ENCODE data around the gene ALLC. TPM values are rescaled to one million over a fixed set of nuclear protein-coding genes. Genes with fewer than 3 reads are reported as not detected.

Gene ALLC
- polyA plus RNA-seq, 2 of the 4 experiments (the other 2 are of a cell fraction), result not detected

DNA sequence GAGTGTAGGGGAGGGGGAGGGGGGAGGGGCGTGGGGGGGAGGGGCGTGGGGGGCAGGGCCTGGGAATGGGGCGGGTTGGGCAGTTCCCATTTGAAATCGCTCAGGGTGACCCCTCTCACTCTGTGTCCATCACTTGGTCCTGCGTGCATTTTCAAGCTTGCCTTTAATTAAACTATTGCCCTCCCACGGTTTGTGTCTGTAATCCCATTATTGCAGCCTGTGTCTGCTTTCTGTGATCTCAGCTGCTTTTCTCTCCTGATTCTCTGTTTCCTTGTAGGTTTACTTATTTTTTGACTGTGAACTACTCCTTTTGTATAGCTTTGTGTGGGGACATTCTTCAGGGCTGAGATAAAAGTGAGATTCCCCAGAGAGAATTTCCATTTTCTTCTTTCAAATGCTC is 46.7 kb downstream of the ALLC start:
- WGBS (ENCODE audit: missing lambda C conversion rate), result 4% methylated on average over 5 of the region's 6 CpGs
- Histone ChIP-seq H3K27ac (no peak overlapping the region), H3K9me3 (no peaks in the 10 kb centered on the region), H3K4me2 (no peak overlapping the region), H3K4me3 (no peak overlapping the region), H3K4me1 (no peaks in the 10 kb centered on the region; the same call in 2 of the 3 replicates)
- no peak for TF ChIP-seq NPAS2 (CRISPR knock-in tag; IDR thresholded peaks at IDR 0.05; ENCODE audit: borderline replicate concordance)
- TF ChIP-seq CBX8 (IDR thresholded peaks at IDR 0.05), result no peak
- TF ChIP-seq RNF2 (IDR thresholded peaks at IDR 0.05; ENCODE audit: borderline replicate concordance, low read depth), result no peak
- TF ChIP-seq CBX2 (IDR thresholded peaks at IDR 0.05; ENCODE audit: borderline replicate concordance, low read depth), result no peak
- no peak for TF ChIP-seq HOXA7 (CRISPR knock-in tag; IDR thresholded peaks at IDR 0.05)
- TF ChIP-seq HDAC2 (IDR thresholded peaks at IDR 0.05), result no peak
- no peak for TF ChIP-seq TFCP2L1 (CRISPR knock-in tag; IDR thresholded peaks at IDR 0.05)
- TF ChIP-seq EHF (CRISPR knock-in tag; IDR thresholded peaks at IDR 0.05), result no peak
- TF ChIP-seq HOXB5 (CRISPR knock-in tag; IDR thresholded peaks at IDR 0.05), result no peak
- no peak for TF ChIP-seq SREBF2 (IDR thresholded peaks at IDR 0.05)
- TF ChIP-seq MYC (IDR thresholded peaks at IDR 0.05; ENCODE audit: borderline replicate concordance, low read length), result no peak
- TF ChIP-seq, protein P1, sequence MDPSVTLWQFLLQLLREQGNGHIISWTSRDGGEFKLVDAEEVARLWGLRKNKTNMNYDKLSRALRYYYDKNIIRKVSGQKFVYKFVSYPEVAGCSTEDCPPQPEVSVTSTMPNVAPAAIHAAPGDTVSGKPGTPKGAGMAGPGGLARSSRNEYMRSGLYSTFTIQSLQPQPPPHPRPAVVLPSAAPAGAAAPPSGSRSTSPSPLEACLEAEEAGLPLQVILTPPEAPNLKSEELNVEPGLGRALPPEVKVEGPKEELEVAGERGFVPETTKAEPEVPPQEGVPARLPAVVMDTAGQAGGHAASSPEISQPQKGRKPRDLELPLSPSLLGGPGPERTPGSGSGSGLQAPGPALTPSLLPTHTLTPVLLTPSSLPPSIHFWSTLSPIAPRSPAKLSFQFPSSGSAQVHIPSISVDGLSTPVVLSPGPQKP (IDR thresholded peaks at IDR 0.05; ENCODE audit: low read depth, low read length), result no peak
- TF ChIP-seq ZSCAN20 (CRISPR knock-in tag; IDR thresholded peaks at IDR 0.05), result no peak
- TF ChIP-seq POLR2AphosphoS2 (conservative IDR thresholded peaks at IDR 0.05; ENCODE audit: low read length), result no peak
- no peak for TF ChIP-seq JUNB (IDR thresholded peaks at IDR 0.05)
- TF ChIP-seq EHMT2 (IDR thresholded peaks at IDR 0.05; ENCODE audit: low read depth), result no peak
- TF ChIP-seq FOSB (CRISPR knock-in tag; IDR thresholded peaks at IDR 0.05), result no peak
- ChIA-PET CTCF (no interaction called here), POLR2A (no interaction called here)
- no peak for DNase-seq (ENCODE audit: low read depth in 1 of 2, low spot score in 1 of 2)
- FAIRE-seq, result no peak
- ATAC-seq, result no peak

DNA sequence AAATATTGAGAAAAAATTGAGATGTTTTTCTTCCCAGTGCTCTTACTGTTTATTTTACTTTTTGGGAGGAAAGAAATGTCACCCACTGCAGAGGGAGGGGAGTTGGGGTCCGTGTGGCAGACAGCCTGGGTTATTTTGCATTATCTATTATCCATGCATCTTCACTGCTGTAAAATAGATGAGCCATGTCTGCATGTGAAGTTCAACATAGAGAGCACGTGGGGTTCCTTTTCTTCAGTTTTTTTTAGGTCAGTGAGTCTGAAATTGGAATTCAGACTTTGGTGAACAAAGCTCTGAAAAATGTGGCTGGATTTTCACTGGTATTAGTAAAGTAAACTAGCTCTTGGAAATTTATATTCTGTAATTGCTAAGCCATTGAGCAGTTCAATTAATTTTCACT is 47.8 kb downstream of the ALLC start:
- WGBS (ENCODE audit: missing lambda C conversion rate), result 4% methylated on average over 2 of the region's 2 CpGs
- TF ChIP-seq, protein P2, sequence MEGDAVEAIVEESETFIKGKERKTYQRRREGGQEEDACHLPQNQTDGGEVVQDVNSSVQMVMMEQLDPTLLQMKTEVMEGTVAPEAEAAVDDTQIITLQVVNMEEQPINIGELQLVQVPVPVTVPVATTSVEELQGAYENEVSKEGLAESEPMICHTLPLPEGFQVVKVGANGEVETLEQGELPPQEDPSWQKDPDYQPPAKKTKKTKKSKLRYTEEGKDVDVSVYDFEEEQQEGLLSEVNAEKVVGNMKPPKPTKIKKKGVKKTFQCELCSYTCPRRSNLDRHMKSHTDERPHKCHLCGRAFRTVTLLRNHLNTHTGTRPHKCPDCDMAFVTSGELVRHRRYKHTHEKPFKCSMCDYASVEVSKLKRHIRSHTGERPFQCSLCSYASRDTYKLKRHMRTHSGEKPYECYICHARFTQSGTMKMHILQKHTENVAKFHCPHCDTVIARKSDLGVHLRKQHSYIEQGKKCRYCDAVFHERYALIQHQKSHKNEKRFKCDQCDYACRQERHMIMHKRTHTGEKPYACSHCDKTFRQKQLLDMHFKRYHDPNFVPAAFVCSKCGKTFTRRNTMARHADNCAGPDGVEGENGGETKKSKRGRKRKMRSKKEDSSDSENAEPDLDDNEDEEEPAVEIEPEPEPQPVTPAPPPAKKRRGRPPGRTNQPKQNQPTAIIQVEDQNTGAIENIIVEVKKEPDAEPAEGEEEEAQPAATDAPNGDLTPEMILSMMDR (IDR thresholded peaks at IDR 0.05), result no peak
- no peak for TF ChIP-seq KDM1A (IDR thresholded peaks at IDR 0.05; ENCODE audit: low read depth)
- no peak for TF ChIP-seq SREBF2 (IDR thresholded peaks at IDR 0.05)
- no peak for TF ChIP-seq ZNF302 (CRISPR knock-in tag; IDR thresholded peaks at IDR 0.05)
- Histone ChIP-seq H3K4me3 (no peak overlapping the region), H3K9me3 (no peaks in the 10 kb centered on the region; the same call in 2 of the 3 replicates), H3K4me2 (no peak overlapping the region), H3K27ac (no peak overlapping the region), H3K4me1 (no peaks in the 10 kb centered on the region; the same call in 2 of the 3 replicates)
- ChIA-PET CTCF (interaction anchor here (0.7 to 2.2 kb wide), 3 partner anchors 12 to 122 kb away, joined by 3 to 6 read pairs (median 3); no protein-coding TSS in a partner anchor), POLR2A (no interaction called here)
- DNase-seq (ENCODE audit: low read depth in 1 of 2, low spot score in 1 of 2) (no peak), FAIRE-seq (no peak), ATAC-seq (no peak)

DNA sequence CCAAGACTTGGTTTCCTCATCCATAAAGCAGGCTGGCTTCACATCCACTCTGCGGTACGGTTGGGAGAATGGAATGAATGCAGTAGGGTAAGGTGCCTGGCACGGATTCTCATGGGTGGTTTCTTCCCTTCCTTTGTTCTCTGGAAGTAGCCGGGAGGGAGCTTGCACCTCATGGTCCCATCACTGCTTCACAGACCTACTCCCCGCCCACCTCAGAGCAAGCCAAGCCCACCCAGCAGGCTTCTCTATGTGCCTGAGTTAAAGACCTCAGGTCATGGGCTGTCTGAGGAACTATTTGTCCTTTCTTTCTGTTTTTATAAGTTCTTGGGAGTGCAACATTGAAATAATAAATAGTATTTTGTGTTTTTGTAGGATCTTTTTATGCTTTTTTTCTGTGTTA is 48.9 kb downstream of the ALLC start:
- H3K4me1 ChIP-seq, result no peaks in the 10 kb centered on the region; the same call in 2 of the 3 replicates
- 38% methylated on average over 5 of the region's 5 CpGs for WGBS (ENCODE audit: missing lambda C conversion rate)
- H3K27ac ChIP-seq, result no peak overlapping the region
- ChIA-PET CTCF (interaction anchor here (0.6 to 2.2 kb wide), 3 partner anchors 12 to 359 kb away, joined by 3 to 6 read pairs (median 4); no protein-coding TSS in a partner anchor), POLR2A (no interaction called here)
- DNase-seq (ENCODE audit: low read depth in 1 of 2, low spot score in 1 of 2) (no peak), FAIRE-seq (no peak), ATAC-seq (no peak)
- H3K9me3 ChIP-seq, result peaks cover 4% of the 10 kb centered on the region; the same call in 1 of the 3 replicates
- no peak overlapping the region for H3K4me3 ChIP-seq
- TF ChIP-seq RCOR1 (IDR thresholded peaks at IDR 0.05; ENCODE audit: low read depth, low read length) (no peak), HEYL (CRISPR knock-in tag; IDR thresholded peaks at IDR 0.05) (no peak), EHMT2 (IDR thresholded peaks at IDR 0.05; ENCODE audit: low read depth) (no peak), POLR2AphosphoS2 (conservative IDR thresholded peaks at IDR 0.05; ENCODE audit: low read length) (no peak), FOSL2 (IDR thresholded peaks at IDR 0.05) (no peak), FOSL2 (CRISPR knock-in tag; IDR thresholded peaks at IDR 0.05) (no peak), MAFK (IDR thresholded peaks at IDR 0.05; ENCODE audit: partially characterized antibody) (no peak), CHD2 (IDR thresholded peaks at IDR 0.05; ENCODE audit: low read length, partially characterized antibody) (no peak), NFE2L2 (conservative IDR thresholded peaks at IDR 0.05; ENCODE audit: low read length) (no peak), CBX2 (IDR thresholded peaks at IDR 0.05; ENCODE audit: borderline replicate concordance, low read depth) (no peak), TFCP2L1 (CRISPR knock-in tag; IDR thresholded peaks at IDR 0.05) (no peak), ESRRA (IDR thresholded peaks at IDR 0.05; ENCODE audit: borderline replicate concordance, low read length) (no peak), KDM5A (IDR thresholded peaks at IDR 0.05) (no peak)
- TF ChIP-seq, protein P3, sequence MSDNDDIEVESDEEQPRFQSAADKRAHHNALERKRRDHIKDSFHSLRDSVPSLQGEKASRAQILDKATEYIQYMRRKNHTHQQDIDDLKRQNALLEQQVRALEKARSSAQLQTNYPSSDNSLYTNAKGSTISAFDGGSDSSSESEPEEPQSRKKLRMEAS (IDR thresholded peaks at IDR 0.05), result no peak
- TF ChIP-seq, protein P4, sequence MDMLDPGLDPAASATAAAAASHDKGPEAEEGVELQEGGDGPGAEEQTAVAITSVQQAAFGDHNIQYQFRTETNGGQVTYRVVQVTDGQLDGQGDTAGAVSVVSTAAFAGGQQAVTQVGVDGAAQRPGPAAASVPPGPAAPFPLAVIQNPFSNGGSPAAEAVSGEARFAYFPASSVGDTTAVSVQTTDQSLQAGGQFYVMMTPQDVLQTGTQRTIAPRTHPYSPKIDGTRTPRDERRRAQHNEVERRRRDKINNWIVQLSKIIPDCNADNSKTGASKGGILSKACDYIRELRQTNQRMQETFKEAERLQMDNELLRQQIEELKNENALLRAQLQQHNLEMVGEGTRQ (IDR thresholded peaks at IDR 0.05), result no peak
- TF ChIP-seq, protein P5, sequence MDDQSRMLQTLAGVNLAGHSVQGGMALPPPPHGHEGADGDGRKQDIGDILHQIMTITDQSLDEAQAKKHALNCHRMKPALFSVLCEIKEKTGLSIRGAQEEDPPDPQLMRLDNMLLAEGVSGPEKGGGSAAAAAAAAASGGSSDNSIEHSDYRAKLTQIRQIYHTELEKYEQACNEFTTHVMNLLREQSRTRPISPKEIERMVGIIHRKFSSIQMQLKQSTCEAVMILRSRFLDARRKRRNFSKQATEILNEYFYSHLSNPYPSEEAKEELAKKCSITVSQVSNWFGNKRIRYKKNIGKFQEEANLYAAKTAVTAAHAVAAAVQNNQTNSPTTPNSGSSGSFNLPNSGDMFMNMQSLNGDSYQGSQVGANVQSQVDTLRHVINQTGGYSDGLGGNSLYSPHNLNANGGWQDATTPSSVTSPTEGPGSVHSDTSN (IDR thresholded peaks at IDR 0.05), result no peak
- no peak overlapping the region for H3K4me2 ChIP-seq

Data from A549 (cell line).